Measurements from ENCODE around the gene COTL1.

The COTL1 gene

DNA sequence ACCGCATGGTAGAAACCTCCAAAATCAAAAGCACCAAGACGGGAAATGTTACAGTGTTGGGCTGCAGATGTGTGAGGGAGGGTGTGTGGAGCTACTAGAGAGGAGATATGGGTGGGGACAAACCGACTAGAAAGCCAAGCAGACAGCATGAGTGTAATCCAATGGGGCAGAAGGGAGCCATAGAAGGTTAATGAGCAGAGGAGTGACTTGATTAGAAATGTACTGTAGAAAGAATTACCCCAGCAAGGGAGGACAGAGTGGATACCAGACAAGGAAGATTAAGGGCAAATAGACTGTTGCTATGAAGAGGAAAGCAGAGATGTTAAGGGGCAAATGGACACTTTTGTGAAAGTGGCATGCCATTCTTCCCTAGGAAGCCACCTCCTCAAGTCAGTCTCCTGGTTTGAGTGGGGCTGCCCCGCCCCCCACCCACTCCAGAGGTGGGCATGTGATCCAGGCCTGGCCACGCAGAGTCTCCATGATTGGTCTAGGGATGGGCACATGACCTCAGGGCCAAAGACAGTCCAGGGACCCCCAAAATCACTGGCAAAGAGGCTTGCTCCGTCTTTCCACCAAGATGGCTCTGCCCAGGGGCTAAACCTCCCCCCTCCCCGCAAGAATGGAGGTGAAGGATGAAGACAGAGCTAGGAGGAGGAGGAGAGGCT is 4.3 kb downstream of the COTL1 start:
- DNase-seq: no peak

DNA sequence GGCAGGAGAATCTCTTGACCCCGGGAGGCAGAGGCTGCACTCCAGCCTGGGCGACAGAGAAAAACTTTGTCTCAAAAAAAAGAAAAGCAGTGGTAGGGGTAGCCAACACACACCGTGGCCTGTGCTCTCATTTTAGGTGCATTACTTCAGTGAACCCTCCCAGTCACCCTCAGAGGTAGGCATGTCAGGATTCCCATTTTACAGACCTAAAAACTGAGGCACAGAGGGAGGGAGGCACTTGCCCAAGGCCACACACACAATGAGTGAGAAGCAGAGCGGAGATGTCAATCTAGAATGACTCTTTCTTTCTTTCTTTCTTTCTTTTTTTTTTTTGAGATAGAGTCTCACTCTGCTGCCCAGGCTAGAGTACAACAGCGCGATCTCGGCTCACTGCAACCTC is 5.2 kb downstream of the COTL1 start:
- DNase-seq: no peak

DNA sequence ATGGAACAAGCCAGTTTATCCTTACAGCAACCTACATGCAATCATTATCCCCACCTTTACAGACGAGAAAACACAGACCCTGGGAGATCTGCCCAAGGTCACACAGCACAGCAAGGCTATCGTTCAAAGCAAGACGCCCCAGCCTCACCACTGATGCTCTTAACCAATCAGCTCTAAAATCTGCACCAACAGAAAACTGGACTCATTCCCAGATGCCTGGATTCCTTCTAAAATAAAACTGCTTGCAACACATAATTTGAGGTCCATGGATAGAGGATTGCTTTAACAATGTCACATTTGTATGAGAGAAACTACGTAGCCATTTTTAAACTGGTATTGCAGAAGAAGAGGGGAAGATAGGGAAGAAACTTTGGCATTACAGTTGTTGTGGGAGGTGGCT is 6.8 kb downstream of the COTL1 start:
- no peak for DNase-seq

DNA sequence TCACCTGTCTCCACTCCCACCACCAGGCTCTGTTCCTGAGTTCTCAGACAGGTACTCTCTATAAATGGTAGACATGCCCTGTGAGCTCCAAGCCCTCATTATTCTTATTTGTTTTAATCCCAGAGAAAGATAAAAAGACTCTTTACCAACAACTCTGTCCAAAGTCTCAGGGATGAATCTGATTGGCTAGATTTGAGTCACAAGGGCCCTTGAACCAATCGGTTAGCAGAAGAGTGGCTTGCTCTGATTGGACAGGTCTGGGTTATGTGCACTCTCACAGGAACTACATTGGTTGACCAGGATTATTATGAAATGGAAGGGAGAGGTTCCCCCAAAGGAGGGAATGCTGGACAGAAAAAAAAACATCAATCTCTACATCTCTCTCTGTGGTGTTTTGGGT is 7.5 kb downstream of the COTL1 start:
- DNase-seq: no peak

DNA sequence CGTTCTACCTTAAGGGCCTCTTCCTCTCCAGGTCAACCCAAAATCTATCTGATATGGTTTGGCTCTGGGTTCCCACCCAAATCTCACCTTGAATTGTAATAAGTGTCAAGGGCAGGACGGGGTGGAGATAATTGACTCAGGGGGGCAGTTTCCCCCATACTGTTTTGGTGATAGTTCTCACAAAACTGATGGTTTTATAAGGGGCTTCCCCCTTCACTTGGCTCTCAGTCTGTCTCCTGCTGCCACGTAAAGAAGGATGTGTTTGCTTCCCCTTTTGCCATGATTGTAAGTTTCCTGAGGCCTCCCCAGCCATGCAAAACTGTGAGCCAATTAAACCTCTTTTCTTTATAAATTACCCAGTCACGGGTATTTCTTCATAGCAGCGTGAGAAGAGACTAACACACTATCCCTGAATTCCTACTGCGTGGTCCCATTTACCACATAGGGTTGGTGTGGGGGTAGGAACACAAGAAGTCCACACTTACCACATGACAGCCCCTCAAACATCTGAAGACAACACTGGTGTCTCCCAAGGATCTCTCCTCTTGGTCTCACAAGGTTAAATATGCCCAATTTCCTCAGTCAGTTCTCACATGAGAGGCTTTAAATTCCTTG is 8.2 kb downstream of the COTL1 start:
- DNase-seq: no peak

DNA sequence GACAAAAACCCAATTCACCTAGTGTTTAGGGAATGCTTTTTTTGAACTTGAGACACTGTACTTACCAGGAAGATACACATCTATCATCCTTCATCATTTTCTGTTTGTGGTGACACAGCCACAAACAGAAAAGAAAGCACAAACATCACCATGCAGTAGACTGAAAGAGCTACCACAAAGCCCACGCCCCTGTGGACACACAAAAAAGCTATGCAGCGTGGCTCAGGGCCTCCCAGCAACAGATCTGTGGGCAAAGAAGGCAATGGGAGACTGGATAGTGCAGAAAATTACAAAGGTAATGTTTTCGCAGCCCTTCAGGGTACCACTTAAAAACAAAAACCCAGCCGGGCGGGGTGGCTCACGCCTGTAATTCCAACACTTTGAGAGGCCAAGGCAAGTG is 9.6 kb downstream of the COTL1 start:
- no peak for DNase-seq

DNA sequence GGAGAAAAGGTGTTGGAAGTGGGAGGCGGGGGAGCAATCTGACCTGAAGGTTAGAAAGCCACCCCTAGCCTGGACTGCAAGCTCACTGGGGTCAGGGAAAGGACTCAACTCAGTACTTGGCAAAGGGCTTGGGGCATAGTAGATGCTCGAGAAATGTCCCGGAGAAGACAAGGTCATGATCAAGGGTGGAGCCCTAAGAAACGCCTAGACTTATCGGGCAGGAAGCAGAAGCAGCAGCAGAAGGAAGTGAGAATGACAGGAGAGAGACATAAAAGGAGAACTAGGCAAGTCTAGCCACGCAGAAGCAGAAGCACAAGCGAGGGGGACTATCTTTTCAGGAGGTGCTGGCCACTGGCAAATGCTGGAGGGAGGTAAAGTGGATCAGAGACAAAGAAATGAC is 10.2 kb downstream of the COTL1 start:
- no peak for DNase-seq

DNA sequence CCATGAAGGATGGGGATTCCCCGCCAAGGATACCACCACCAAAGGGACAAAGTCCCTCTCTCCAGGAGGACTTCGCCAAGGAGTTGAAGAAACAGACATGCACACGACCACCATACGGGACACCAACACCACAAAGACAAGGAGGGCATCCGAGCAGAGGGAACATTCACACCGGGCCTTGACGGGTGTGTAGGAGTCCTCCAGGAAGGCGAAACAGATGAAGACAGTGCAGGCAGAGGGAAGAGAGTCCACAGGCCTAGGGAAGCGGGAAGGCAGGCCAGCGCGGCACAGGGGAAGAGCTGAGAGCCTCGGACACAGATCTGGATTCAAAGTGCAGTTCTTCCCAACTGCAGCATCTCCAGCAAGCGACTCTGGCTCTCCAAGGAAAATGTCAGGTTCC is 10.8 kb downstream of the COTL1 start:
- DNase-seq: no peak

DNA sequence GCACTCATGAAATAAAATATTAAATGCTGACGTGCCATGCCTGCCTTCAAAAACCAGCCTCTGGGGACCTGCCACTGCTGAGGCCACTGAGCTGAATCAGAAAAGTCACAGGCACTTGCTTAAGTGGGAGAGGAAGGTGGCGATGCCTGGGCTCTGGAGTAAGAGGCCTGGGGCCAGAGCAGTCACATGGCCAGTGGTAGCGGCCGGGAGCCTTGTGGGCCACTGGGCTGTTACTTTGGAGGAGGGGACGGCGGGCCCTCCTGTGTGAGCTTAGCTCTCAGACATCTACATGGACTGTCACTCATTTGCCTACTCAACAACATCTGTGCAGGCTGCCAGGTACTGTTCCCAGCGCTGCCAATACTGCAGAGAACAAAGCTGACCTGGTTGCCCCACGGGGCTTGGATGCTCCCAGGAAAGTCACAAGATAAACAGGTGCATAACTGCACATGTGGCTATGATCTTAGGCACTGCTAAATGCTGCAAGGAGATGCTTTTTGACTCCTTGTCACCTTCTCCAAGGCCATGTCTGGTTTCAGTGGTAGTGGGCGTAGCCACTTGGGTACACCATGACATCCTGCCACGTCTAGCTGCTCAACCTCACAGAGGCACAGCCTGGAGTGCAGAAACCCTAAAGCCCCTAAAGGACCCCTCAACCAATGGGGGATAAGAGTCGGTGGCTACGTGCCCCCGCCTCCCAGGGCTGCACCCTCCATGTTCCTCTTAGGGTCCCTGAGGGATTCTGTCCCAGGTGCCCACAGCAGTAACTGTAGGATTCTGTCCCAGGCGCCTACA is 11.6 kb downstream of the COTL1 start:
- DNase-seq: no peak

DNA sequence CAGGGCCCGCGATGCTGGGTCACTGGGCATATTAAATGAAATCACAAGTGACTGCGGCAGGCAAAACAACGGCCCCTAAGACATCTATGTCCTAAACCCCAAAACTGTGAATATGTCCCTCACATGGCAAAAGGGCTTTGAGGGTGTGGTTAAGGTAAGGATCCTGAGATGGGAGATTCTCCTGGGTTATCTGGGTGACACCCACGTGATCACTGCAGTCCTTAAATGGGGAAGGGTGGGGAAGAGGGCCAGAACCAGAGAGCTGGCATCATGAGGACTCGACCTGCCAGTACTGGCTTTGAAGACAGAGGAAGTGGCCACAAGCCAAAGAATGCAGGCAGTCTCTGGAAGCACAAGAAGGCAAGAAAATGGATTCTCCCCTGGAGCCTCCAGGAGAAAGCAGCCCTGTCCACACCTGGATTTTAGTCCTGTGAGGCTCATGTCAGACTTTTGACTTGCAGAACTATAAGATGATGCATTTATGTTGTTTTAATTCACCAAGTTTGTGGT is 12.5 kb downstream of the COTL1 start:
- DNase-seq: no peak

DNA sequence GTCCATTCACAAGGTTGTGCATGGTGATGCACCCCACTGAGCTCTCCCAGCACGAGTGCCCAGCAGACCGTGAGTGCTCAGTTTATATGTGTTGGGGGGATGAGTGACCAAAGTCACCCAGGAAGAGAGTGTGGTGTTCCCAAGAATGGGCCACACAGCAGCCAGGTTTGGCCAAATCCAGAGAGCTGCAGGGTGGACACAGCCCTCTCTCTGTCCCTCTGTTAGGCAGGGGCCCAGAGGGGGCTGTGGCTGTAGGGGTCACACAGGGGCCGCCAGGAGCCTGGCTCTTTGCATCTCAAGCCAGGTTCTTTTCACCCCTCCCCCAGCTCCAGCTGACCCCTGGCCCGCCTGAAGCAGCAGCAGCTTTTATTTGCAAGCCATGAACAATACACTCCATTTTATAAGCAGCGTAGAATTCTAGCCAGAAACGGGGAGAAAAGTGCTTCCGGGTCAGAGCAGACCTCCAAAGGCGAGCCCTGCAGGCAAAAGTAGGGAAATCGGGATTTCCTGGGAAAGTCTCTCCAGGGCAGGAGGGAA is 13.3 kb downstream of the COTL1 start:
- DNase-seq: no peak

DNA sequence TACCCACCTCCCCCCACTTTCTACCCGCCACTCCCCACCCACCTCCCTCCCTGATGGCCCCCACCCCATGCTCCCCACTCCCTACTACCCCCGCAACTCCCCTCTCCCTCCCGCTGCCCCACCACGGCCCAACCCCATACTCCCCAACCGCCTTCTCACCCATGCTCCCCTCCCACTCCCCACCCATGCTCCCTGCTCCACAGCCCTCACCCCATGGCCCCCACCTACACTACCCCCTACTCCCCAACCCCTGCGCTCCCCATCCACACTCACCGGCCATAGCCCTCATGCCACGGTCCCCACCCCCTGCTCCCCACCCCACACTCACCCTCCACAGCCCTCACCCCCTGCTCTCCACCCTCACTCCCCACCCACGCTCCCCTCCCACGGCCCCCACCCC is 13.9 kb downstream of the COTL1 start:
- no peak for DNase-seq

DNA sequence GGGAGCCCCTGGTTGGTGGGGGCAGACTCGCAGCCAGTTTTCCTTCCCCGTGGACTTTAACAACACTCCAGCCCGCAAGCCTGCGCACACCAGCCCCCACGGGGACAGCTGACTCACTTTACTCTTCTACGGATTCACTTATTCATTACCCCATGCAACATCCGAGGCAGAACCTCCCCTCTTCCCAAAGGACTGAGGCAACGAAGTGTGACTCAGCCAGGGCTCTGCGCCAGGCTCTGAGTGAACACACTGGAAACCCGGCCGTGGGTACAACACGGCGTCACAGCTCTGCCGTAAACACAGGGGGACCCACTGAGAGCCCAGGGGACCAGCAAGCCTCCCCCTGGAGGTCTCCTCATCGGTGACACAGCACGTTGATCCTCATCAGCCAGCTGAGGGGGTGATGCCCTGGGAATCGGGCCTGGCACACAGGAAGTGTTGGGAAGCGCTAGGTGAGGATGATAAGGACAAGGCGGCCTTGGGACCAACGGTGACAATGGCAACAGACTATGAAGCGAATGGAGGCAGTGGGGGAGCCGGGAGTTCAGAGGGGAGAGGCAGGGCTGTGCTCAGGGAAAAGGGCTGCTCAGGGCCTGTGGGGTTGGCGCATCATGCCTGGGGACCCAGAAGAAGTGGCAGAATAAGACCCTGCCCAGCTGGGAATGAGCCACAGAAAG is 14.6 kb downstream of the COTL1 start:
- DNase-seq: no peak

DNA sequence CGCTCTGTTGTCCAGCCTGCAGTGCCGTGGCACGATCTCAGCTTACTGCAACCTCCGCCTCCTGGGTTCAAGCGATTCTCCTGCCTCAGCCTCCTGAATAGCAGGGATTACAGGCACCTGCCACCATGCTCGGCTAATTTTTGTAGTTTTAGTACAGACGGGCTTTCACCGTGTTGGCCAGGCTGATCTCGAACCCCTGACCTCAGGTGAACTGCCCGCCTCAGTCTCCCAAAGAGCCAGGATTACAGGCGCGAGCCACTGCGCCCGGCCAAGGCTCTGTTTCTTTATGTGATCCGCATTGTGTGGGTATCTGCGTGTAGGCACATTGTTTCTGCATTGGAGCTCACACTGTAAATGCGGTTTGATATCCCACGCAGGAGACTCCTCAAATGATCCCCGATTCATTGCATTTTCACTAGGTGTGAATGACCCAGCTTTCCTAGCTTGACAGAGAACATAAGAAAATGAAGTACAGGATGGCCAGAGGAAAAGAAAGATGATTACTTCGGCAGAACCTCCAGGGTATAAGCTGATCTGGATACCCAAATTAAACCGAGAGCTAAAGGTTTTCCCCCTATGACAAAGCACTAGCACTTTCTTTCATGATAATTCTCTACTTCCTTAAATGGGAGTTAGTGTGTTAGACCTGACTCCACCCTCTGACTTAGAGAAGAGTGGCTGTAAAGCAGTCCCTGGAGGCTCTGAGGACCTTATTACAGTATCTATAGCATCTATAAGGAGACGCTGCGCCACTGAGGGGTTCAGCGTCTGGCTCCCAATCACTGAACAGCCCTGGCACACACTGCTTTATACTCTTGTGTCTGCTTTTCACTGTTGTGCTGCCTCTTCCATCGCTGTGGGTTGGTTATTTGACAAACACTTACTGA is 17.3 kb downstream of the COTL1 start:
- no peak for DNase-seq

DNA sequence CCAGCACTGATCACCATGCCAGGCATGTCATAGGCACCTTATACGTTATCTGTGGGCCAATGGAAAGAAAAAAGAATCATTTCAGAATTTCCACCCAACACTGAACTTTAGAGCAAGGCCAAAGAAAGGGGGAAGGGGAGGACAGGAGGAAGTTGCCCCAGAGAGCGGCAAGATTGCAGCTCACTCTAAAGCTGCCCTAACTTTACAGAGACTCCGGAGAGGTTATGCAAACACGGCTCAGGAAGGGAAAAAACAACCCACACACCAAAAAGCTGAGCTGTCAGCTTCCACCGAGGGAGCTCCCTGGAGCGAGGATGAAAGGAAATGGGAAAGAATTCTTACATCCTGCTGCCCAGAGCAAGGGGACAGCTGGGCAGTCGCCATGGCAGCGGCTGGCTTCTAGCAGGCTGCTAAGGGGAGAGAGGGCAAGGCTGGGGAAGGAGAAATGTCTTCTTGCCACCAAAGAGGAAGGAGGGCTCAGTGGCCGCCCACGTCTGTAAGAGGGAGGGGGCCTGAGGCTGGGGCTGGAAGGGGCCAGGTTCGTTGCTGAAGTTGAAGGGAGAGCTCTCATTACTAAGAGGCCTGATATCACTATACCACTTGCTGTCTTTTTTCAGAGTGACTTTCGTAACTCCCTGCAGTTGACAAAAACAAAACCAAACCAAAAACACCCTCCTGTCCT is 18.2 kb downstream of the COTL1 start:
- no peak for DNase-seq

DNA sequence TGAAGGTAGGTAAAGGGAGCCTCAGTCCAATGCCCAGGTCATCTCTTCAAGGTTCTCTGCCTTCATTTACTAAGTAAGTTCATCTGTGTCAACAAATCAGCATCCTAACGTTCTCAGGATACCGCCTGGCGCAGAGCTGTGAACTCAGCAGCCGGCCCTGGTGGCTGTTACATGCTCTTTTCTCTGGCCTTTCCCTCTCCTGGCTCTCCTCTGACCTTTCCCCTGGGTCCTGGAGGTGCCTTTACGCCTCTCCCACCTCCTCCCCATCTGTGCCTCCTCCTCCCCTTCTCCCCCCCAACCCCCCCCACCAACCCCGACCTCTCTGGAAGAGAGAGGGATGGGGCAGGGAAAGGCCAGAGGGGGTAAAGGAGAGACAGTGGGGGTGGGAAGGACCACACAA is 19.5 kb downstream of the COTL1 start:
- no peak for DNase-seq

DNA sequence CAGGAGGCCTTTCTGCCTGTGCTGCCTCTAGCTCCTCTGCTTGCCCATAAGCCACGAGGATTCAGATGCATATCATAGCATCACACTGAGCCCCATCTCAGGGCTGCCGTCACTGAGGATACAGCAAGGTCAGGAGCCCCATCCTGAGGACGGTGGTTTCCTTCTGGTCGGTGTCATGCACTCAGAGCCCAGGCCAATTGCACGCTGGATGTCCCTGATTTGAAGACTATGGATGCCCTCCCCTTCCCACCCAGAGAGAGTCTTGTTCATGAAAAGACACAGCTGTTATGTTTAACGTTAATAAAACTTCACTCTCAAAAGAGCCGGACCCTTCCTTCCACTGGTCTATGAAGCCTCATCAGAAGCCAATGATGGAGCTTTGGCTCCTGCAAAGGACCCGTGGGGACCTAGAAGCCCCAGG is 19.9 kb downstream of the COTL1 start:
- no peak for DNase-seq

DNA sequence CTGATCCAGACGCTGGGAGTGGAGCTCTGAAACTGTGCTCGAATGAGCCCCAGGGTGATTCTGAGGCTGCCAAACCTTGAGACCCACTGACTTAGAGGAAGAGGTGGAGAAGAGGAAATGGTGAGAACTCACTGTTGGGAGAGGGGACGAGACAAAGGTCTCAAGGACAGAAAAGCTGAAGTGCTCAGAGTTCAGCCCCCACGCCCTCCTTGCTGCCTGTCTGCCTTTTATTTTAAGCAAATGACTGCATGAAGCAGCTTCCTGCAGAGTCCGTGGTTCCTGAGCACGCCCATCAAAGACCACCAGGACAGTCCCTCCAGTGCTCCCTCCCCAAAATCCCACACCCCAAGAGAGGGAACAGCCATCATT is 20.4 kb downstream of the COTL1 start:
- DNase-seq: no peak

DNA sequence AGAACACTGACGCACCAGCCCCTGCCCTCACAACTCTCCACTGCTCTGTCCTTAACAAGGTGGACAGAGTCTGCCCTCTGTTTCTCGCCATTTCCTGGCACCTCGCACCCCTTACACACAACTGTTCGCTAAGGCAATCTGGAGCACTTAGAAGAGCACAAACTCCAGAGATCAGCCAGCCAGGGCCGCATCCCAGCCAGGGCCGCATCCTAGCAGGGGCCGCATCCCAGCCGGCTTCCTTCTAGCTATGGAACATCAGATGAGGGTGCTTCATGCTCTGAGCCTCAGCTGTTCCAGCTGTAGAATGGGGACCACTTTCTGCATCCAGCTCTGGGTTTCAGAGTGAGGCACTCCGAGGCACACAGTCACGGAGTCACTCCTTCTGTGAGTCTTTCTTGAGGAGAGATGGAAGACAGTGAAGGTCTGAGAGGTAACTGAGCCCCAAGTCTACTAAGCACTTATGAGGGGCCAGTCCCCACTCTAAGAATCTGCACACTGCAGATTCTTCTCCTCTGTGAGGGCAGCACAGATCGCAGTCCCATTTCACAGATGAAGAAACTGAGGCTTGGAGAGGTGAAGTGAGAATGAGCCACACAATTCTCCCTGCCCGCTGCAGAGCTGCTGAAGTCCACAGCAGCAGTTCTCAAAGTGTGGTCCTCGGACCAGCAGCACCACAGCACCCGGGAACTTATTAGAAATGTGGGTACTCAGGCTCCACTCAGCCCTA is 20.9 kb downstream of the COTL1 start:
- no peak for DNase-seq

DNA sequence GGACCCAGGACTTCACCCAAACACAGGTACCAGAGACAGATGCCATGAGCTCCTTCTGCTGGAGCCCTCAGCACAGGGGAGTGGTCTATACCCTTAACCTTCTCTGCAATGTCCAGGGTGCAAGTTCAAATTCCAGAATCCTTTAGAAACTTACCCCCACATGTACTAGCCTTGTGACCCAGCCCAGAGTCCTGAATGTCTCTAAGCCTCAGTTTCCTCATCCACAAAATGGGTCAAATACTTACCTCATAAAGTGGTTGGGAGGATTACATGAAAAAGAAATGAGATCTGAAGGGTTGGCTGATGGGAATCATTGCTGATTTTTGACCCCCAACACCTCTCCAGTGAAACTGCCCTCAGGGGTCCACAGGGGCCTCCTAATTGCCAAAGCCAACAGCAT is 21.7 kb downstream of the COTL1 start:
- DNase-seq: no peak

DNA sequence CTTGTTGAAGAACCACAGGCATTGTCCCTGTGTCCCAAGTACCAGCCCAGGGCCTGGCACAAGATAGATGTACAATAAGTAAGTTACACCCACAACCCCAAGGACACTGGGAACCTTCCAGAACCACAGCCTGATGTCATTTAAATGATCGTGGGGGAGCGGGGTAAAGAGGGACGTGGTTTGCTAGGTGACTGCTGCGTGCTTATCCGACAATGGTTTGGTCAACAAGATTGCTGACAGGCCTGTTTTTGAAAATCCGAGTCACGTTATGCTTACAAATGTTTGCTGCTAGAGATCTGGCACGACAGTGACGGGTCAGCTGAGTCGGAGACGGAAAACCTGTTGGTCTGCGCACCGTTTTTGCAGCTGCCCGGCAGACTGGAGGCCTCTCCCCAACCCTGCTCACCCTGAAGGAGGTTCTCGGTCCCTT is 22.8 kb downstream of the COTL1 start:
- DNase-seq: no peak

All from NCI-H1930 (cell line).